ENCODE results near the gene CRYM. TPM values are rescaled to one million over a fixed set of nuclear protein-coding genes. Genes with fewer than 3 reads are reported as not detected.
"Not testable (repeated sequence)": the region's sequence is repeated elsewhere in the genome, so short reads cannot be mapped to it uniquely, and the experiment has no call there.

CRYM gene
- total RNA-seq, 4 donors from 2014 or later: 13.8 TPM; not detected in 3

GRCh38 chr16:21314339-21314738 lies 36.2 kb upstream of the CRYM start:
- Histone ChIP-seq H3K4me3 (no peak overlapping the region), H3K27me3 (no peaks in the 10 kb centered on the region), H3K9me3 (no peaks in the 10 kb centered on the region), H3K36me3 (no peaks in the 10 kb centered on the region), H3K4me1 (no peaks in the 10 kb centered on the region), H3K27ac (no peak overlapping the region)
- DNase-seq: no peak
- no peak for TF ChIP-seq POLR2A (IDR thresholded peaks at IDR 0.05)
- TF ChIP-seq CTCF (IDR thresholded peaks at IDR 0.05): no peak
- intact Hi-C loops (cut with DNase I; ENCODE audit: low total_unique reads): no loop called here

GRCh38 chr16:21312863-21313372 lies 34.8 kb upstream of the CRYM start:
- H3K27me3 ChIP-seq; H3K36me3 ChIP-seq; H3K4me1 ChIP-seq; DNase-seq; H3K4me3 ChIP-seq; H3K9me3 ChIP-seq; intact Hi-C loops (cut with DNase I; ENCODE audit: low total_unique reads); H3K27ac ChIP-seq: not testable (repeated sequence)

DNA sequence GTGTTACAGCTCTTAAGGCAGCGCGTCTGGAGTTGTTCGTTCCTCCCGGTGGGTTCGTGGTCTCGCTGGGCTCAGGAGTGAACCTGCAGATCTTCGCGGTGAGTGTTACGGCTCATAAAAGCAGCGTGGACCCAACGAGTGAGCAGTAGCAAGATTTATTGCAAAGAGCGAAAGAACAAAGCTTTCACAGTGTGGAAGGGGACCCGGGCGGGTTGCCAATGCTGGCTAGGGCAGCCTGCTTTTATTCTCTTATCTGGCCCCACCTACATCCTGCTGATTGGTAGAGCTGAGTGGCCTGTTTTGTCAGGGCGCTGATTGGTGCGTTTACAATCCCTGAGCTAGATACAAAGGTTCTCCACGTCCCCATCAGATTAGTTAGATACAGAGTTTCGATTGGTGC lies 34.0 kb upstream of the CRYM start:
- H3K4me3 ChIP-seq; intact Hi-C loops (cut with DNase I; ENCODE audit: low total_unique reads): not testable (repeated sequence)

GRCh38 chr16:21306712-21307111 lies 28.6 kb upstream of the CRYM start:
- H3K9me3 ChIP-seq; H3K4me3 ChIP-seq; DNase-seq; H3K4me1 ChIP-seq; H3K27me3 ChIP-seq; H3K36me3 ChIP-seq; H3K27ac ChIP-seq; intact Hi-C loops (cut with DNase I; ENCODE audit: low total_unique reads): not testable (repeated sequence)

More for the DNA sequence above, 34.0 kb upstream of the CRYM start:
- not testable (repeated sequence) for H3K27me3 ChIP-seq, H3K9me3 ChIP-seq, H3K27ac ChIP-seq, H3K4me1 ChIP-seq, H3K36me3 ChIP-seq, DNase-seq

DNA sequence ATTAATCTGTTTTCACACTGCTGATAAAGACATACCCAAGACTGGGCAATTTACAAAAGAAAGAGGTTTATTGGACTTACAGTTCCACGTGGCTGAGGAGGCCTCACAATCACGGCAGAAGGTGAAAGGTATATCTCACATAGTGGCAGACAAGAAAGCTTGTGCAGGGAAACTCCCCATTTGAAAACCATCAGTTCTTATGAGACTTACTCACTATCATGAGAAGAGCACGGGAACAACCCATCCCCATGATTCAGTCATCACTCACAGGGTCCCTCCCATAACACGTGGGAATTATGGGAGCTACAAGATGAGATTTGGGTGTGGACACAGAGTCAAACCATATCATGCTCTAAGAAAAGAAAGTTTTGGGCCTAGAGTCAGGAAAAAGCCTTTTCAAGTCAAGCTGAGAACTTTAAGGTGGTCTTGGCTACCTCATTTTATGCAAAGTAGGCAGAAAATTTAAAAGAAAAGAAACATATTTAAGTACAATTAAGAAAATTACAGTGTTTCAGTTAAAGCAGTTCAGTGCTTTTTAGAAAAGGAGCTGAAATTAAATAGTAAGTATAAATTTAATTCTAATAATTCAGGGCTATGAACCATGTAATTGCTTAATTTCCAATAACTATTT lies 24.9 kb upstream of the CRYM start:
- H3K36me3 ChIP-seq: no peaks in the 10 kb centered on the region
- H3K27me3 ChIP-seq: no peaks in the 10 kb centered on the region
- H3K27ac ChIP-seq: peak overlapping the region in 1 of 2 donors; percentile 30
- no peak overlapping the region for H3K4me3 ChIP-seq
- H3K9me3 ChIP-seq: no peaks in the 10 kb centered on the region
- H3K4me1 ChIP-seq: no peaks in the 10 kb centered on the region
- TF ChIP-seq POLR2A (IDR thresholded peaks at IDR 0.05): no peak
- no peak for TF ChIP-seq CTCF (IDR thresholded peaks at IDR 0.05)
- no peak for DNase-seq
- intact Hi-C loops (cut with DNase I; ENCODE audit: low total_unique reads): no loop called here

- H3K4me1 ChIP-seq: no peaks in the 10 kb centered on the region
- H3K9me3 ChIP-seq: no peaks in the 10 kb centered on the region
- H3K27ac ChIP-seq: peak overlapping the region in 1 of 2 donors; percentile 30
- DNase-seq: no peak
- H3K36me3 ChIP-seq: no peaks in the 10 kb centered on the region
- no peaks in the 10 kb centered on the region for H3K27me3 ChIP-seq
- intact Hi-C loops (cut with DNase I; ENCODE audit: low total_unique reads): no loop called here
- no peak for TF ChIP-seq CTCF (IDR thresholded peaks at IDR 0.05)
- TF ChIP-seq POLR2A (IDR thresholded peaks at IDR 0.05): no peak
- no peak overlapping the region for H3K4me3 ChIP-seq
These were observed 24.4 kb upstream of the CRYM start for GRCh38 chr16:21302454-21302853.

DNA sequence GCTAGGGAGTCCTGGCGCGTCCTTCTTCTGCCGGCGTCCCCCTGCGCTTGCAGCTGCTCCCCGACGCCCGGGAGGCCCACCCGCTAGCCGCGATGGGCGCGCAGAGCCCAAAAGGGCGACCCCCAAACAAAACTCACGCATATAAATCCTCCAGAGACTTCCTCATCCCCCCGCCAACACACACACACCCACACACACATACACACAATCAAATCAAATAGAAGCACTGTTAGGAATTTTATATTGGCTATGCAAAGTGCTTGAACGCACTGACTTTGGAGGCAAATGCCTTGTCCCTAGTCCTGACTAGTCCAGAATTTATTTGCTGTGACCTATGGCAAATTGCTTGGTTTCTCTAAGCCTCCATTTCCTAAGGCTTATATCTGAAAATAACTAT lies 23.8 kb upstream of the CRYM start:
- H3K27ac ChIP-seq: peak overlapping the region; percentile 81 to 82

More for the DNA sequence above, 23.8 kb upstream of the CRYM start:
- no peak for DNase-seq
- no peaks in the 10 kb centered on the region for H3K9me3 ChIP-seq
- intact Hi-C loops (cut with DNase I; ENCODE audit: low total_unique reads): no loop called here
- TF ChIP-seq CTCF (IDR thresholded peaks at IDR 0.05): no peak
- TF ChIP-seq POLR2A (IDR thresholded peaks at IDR 0.05): no peak
- no peaks in the 10 kb centered on the region for H3K27me3 ChIP-seq
- no peaks in the 10 kb centered on the region for H3K36me3 ChIP-seq
- H3K4me3 ChIP-seq: peak overlapping the region; percentile 50 to 64
- no peaks in the 10 kb centered on the region for H3K4me1 ChIP-seq
